Epithelial cell of alveolus of lung (primary cell): ENCODE measurements around the gene ZNF512. TPM values are rescaled to one million over a fixed set of nuclear protein-coding genes. Genes with fewer than 3 reads are reported as not detected.

Source experiments
- total RNA-seq: library from RNA; depleted of rRNA; stranded (reverse); fragments of >200 nt; gene quantifications from 2 replicates; pipeline ENCODE4 v1.2.1, GENCODE V29; 2015

The ZNF512 gene
- 18.0 and 27.9 TPM in 2 replicates for total RNA-seq

GRCh38 chr2:27582695-27583389, at the start of gene ZNF512:
TSS of gene ZNF512 (plus strand) at chr2:27583042. CDS start at chr2:27583113, 71 bp downstream.

GRCh38 chr2:27628767-27629709, 46.2 kb downstream of the ZNF512 start, which contains the start of the genes CCDC121 and GPN1:
TSS of gene CCDC121 (minus strand) at chr2:27629012. CDS start at chr2:27627799, 1,213 bp downstream.
TSS of gene GPN1 (plus strand) at chr2:27629050. CDS start at chr2:27629059, 9 bp downstream.

GRCh38 chr2:27663285-27664153, 80.7 kb downstream of the ZNF512 start, which contains the start of the genes SLC4A1AP and SUPT7L:
TSS of gene SLC4A1AP (plus strand) at chr2:27663889. CDS start at chr2:27663915, 26 bp downstream.
TSS of gene SUPT7L (minus strand) at chr2:27663614. CDS start at chr2:27662192, 1,422 bp downstream.

Other genes with a start within 250 kb of the ZNF512 start
- 44.7 and 50.6 TPM in 2 replicates for gene GTF3C2, start 226.3 kb upstream of the ZNF512 start, total RNA-seq
- 25.9 and 29.5 TPM in 2 replicates for gene EIF2B4, start 212.7 kb upstream of the ZNF512 start, total RNA-seq
- gene SNX17, start 212.4 kb upstream of the ZNF512 start, total RNA-seq: 77.5 and 138 TPM in 2 replicates
- 5.9 and 6.7 TPM in 2 replicates for gene ZNF513, start 202.3 kb upstream of the ZNF512 start, total RNA-seq
- gene PPM1G, start 173.5 kb upstream of the ZNF512 start, total RNA-seq: 48.9 and 86.0 TPM in 2 replicates
- gene NRBP1, start 154.4 kb upstream of the ZNF512 start, total RNA-seq: 67.0 and 109 TPM in 2 replicates
- gene KRTCAP3, start 140.7 kb upstream of the ZNF512 start, total RNA-seq: 2.7 TPM in 1 of 2 replicates, not detected in the other
- gene IFT172, start 93.3 kb upstream of the ZNF512 start, total RNA-seq: 15.3 and 17.5 TPM in 2 replicates
- 10.4 and 20.9 TPM in 2 replicates for gene FNDC4, start 87.8 kb upstream of the ZNF512 start, total RNA-seq
- 0.24 and 0.39 TPM in 2 replicates for gene GCKR, start 86.2 kb upstream of the ZNF512 start, total RNA-seq
- gene CCDC121, start 46.0 kb downstream of the ZNF512 start, total RNA-seq: 0.40 and 1.8 TPM in 2 replicates
- gene GPN1, start 46.0 kb downstream of the ZNF512 start, total RNA-seq: 20.7 and 32.3 TPM in 2 replicates
- 16.0 and 25.4 TPM in 2 replicates for gene SUPT7L, start 80.6 kb downstream of the ZNF512 start, total RNA-seq
- 18.1 and 22.4 TPM in 2 replicates for gene SLC4A1AP, start 80.8 kb downstream of the ZNF512 start, total RNA-seq
- 115 and 118 TPM in 2 replicates for gene MRPL33, start 188.7 kb downstream of the ZNF512 start, total RNA-seq